ENCODE data around the gene HSPBP1. TPM values are rescaled to one million over a fixed set of nuclear protein-coding genes. Genes with fewer than 3 reads are reported as not detected.

HSPBP1 gene
- total and polyA plus RNA-seq, 9 of the 15 experiments (the other 6 are each of a cell fraction or from before 2014, with no cell fraction given) = 0.83 to 81.3 (median 21.8) TPM

- TF ChIP-seq ID3 (CRISPR knock-in tag; IDR thresholded peaks at IDR 0.05) (no peak), ID3 (tag; IDR thresholded peaks at IDR 0.05) (no peak)
Measured at GRCh38 chr19:55305983-55306562, 26.2 kb upstream of the HSPBP1 start (continued).

- no peak overlapping the region for H3K27ac ChIP-seq (ENCODE audit: extremely low read depth, low read depth, low read length)
- ChIA-PET POLR2A (interaction anchor here (0.5 kb wide), 1 partner anchor 199 kb away, joined by 4 read pairs; no protein-coding TSS in a partner anchor), CTCF (ENCODE audit: low intra/inter-chr PET ratio) (no interaction called here)
- no peaks in the 10 kb centered on the region for H3K27me3 ChIP-seq (ENCODE audit: control insufficient read depth in 2 of 2, insufficient read depth in 2 of 2, low read length in 2 of 2)
- BruUV-seq (replicated peaks) = no TSS peak
- peak; percentile 77 for FAIRE-seq
- peaks cover 9 to 49% of the 10 kb centered on the region in 2 experiments; a peak in 4 of 5 replicates for H3K4me1 ChIP-seq (replicated peaks in 1 of 2; ENCODE audit: control insufficient read depth in 2 of 2, insufficient read depth in 2 of 2, low read length in 2 of 2)
- in situ Hi-C loops (cut with MboI) = no loop called here
- no peaks in the 10 kb centered on the region for H4K20me1 ChIP-seq (replicated peaks; ENCODE audit: control insufficient read depth, insufficient read depth, low read length)
- H3K4me3 ChIP-seq = no peak overlapping the region
- intact Hi-C loops (cut with micrococcal nuclease) = no loop called here
- peak; percentile 83 for ATAC-seq
- WGBS (ENCODE audit: insufficient coverage, low coverage, missing lambda C conversion rate) = 32% methylated on average over 9 of the region's 9 CpGs
- H3K79me2 ChIP-seq (ENCODE audit: control insufficient read depth, insufficient read depth, low read length) = no peaks in the 10 kb centered on the region
- no peaks in the 10 kb centered on the region; the same call in 1 of the 2 replicates for H3K9me3 ChIP-seq (replicated peaks; ENCODE audit: control insufficient read depth, insufficient read depth, low read depth, low read length)
- H3K9ac ChIP-seq (ENCODE audit: insufficient read depth in 1 of 2, low read depth in 2 of 2, low read length in 2 of 2) = no peak overlapping the region
- no peaks in the 10 kb centered on the region for H3K9me1 ChIP-seq (ENCODE audit: control insufficient read depth, insufficient read depth, low read length)
- no peak overlapping the region for H3K4me2 ChIP-seq (ENCODE audit: insufficient read depth, low read length)
- peak; percentile 72 to 85 (median 79) for DNase-seq (ENCODE audit: extremely low read depth in 1 of 4, low spot score in 3 of 4)
- peaks cover 5% of the 10 kb centered on the region; the same call in 1 of the 3 replicates for H3K36me3 ChIP-seq (ENCODE audit: control insufficient read depth, insufficient read depth, low read length)
- peak overlapping the region; percentile 49; the same call in 1 of the 2 replicates for H2AFZ ChIP-seq (ENCODE audit: low read depth, low read length)
- no peak for TF ChIP-seq E2F5 (CRISPR knock-in tag; IDR thresholded peaks at IDR 0.05)
- TF ChIP-seq HEY1 (CRISPR knock-in tag; IDR thresholded peaks at IDR 0.05; ENCODE audit: borderline replicate concordance) = no peak
- TF ChIP-seq ZNF143 (CRISPR knock-in tag; IDR thresholded peaks at IDR 0.05) = peak; percentile 98
- TF ChIP-seq CBFB (CRISPR knock-in tag; IDR thresholded peaks at IDR 0.05) = no peak
- peak; percentile 79; the same call in 1 of the 2 replicates for TF ChIP-seq CREB3L1 (IDR thresholded peaks at IDR 0.05; ENCODE audit: borderline replicate concordance, low read depth)
- TF ChIP-seq ZBTB17 (CRISPR knock-in tag; IDR thresholded peaks at IDR 0.05) = no peak
- no peak for TF ChIP-seq ZNF212 (CRISPR knock-in tag; IDR thresholded peaks at IDR 0.05)
- TF ChIP-seq PBX2 (CRISPR knock-in tag; IDR thresholded peaks at IDR 0.05; ENCODE audit: low read depth) = no peak
- TF ChIP-seq PBX2 (tag; conservative IDR thresholded peaks at IDR 0.05; ENCODE audit: low read depth) = 0 out of 2 replicates have a peak, but pooled peaks have one; percentile 7
- TF ChIP-seq SIX5 (IDR thresholded peaks at IDR 0.05; ENCODE audit: borderline replicate concordance in 1 of 2, insufficient read depth in 1 of 2, low read depth in 1 of 2, low read length in 2 of 2) = peak; percentile 99
- no peak for TF ChIP-seq RBBP5 (IDR thresholded peaks at IDR 0.05; ENCODE audit: borderline replicate concordance, insufficient read depth, low read length, poor library complexity, severe bottlenecking)
- TF ChIP-seq GABPA (tag; conservative IDR thresholded peaks at IDR 0.05; ENCODE audit: low read depth) = peak; percentile 57
Measured at GRCh38 chr19:55305491-55305890, 25.6 kb upstream of the HSPBP1 start.
